DMS114 treated with DMSO at 0.1 percent for 48 hours (cell line): ENCODE measurements around the gene SAE1.
"Not testable (repeated sequence)": the region's sequence is repeated elsewhere in the genome, so short reads cannot be mapped to it uniquely, and the experiment has no call there.

Source experiments
- DNase-seq: peaks from one replicate; lab custom pipeline; 2025; ENCODE audit not compliant: unreplicated experiment; lab: John Stamatoyannopoulos, UW

Gene SAE1

GRCh38 chr19:47125669-47125938 lies 5.0 kb upstream of the SAE1 start:
- no peak for DNase-seq

DNA sequence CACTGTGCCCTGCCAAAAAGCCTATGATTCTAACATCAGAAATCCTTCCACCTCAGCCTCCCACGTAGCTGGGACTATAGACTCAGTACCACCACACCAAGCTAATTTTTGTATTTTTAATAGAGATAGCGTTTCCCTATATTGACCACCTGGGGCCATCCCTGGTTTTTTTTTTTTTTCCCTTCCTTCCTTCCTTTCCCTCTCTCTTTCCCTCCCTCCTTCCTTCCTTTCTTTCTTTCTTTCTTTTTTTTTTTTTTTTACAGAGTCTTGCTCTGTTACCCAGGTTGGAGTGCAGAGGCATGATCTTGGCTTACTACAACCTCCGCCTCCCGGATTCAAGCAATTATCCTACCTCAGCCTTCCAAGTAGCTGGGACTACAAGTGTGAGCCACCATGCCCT lies 1.1 kb upstream of the SAE1 start:
- DNase-seq, result no peak

GRCh38 chr19:47130120-47130588 lies 481 bp upstream of the SAE1 start:
- DNase-seq, result no peak

DNA sequence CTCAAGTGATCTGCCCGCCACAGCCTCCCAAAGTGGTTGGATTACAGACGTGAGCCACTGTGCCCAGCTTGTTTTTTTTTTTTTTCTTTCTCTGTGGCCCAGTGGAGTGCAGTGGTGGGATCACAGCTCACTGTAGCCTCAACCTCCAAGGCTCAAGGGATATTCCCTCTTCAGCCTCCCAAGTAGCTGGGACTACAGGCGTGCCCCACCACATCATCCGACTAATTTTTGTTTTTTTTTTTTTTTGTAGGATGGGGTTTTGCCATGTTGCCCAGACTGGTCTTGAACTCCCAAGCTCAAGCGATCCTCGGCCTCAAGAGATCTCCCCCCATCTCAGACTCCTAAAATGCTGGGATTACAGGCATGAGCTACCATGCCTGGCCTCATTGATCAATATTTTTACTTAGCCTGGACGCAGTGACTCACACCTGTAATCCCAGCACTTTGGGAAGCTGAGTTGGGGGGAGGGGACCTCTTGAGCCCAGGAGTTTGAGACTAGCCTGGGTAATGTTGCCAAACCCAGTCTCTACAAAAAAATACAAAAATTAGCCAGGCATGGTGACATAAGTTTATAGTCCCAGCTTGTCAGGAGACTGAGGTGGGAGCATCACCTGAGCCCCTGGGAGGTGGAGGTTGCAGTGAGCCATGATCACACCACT lies 1.7 kb downstream of the SAE1 start:
- DNase-seq, result no peak

- DNase-seq, result no peak
Measured at GRCh38 chr19:47133021-47133471, 2.4 kb downstream of the SAE1 start.

DNA sequence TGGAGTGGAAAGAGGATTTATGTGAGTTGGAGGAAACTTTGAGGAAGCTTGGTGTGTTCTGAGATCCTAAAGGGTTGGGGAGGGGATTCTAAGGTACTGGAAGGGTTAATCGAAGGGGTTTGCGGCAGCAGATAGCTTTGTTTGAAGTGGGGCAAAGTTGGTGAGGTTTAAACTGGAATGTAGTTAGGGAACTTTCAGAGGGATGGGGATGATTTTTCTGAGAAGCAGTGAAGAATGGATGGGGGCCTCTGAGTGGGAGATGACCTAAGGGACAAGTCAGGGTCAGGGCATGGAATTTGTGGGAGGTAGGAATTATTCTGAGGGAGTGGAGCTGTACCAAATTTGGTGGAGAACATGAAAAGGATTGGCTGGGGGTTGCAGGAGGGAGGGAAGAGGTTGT lies 3.9 kb downstream of the SAE1 start:
- no peak for DNase-seq

GRCh38 chr19:47135156-47135555 lies 4.5 kb downstream of the SAE1 start:
- DNase-seq, result no peak

DNA sequence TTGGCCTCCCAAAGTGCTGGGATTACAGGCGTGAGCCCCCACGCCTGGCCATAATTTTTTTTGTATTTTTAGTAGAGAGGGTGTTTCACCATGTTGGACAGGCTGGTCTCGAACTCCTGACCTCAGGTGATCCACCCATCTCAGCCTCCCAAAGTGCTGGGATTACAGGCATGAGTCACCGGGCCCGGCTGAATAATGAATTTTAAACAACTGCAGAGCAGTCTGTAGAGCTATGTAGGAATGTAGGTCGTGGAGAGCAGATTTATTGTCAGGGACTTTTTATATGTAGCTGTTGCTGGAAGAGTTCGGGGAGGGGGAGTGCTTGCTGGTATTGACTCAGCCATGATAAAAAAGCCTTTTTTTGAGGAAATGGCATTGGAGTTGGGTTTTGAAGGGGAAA lies 10.6 kb downstream of the SAE1 start:
- DNase-seq, result not testable (repeated sequence)

- no peak for DNase-seq
Measured at GRCh38 chr19:47141695-47142094, 11.1 kb downstream of the SAE1 start.

DNA sequence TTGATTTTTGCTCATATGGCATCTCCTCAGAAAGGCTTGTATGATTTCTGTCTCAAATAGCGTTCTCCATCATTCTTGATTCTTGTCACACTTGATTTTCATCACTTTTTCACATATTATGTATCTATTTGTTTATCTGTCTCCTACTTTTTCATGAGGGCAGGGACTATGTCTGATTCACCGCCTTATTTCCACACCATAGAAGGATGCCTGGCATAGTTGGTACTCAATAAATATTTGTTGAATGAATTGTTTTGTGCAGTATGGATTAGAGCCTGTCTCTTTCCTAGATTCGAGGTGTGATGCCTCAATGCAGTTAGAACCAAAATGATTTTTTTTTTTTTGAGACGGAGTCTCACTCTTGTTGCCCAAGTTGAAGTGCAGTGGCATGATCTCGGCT lies 12.1 kb downstream of the SAE1 start:
- no peak for DNase-seq

GRCh38 chr19:47143322-47144073 lies 12.9 kb downstream of the SAE1 start:
- DNase-seq, result no peak

DNA sequence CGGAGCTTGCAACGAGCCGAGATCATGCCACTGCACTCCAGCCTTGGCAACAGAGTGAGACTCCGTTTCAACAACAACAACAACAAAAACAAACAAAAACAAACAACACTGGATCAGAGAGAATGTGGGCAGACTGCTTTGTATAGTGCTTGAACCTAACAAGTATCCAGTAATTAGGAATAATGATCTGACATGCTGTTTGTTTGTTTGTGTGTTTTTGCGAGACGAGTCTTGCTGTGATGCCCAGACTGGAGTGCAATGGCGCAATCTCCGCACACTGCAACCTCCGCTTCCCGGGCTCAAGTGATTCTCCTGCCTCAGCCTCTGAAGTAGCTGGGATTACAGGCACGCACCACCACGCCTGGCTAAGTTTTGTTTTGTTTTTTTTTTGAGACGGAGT lies 14.0 kb downstream of the SAE1 start:
- DNase-seq, result no peak

DNA sequence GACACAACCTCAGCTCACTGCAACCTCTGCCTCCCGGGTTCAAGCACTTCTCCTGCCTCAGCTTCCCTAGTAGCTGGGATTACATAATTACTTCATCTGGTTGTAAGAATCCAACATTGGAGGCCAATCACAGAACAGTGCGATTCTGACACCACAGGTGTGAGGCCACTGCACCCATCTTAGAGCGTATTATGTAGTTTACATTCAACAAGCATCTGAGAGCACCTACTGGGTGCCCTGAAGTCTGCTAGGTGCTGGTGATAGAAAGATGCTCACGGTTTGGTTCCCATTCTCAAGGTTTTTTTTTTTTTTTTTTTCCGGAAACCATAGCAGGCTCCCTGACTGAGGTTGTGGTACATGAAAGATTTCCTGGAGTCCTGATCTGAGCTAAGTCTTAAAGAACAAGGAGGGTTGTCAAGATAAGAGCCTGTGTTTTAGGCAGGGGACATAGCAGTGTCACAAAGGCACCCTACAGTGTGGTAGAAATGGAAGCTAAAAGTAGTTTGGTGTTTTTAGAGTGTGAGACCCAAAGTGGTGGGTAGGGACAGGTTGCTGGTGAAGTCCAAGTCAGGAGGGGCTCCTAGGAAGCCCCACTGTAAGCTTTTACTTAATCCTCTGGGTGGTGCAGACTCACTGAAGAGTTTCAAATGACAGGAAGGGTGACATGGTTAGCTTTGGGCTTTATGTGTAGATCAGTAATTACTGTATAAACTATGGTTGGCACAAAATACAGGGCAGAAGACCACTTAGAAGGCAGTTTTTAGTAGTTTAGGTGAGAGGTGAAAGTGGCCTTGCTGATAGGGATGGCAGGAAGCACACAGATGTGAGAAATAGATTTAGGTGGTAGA lies 15.2 kb downstream of the SAE1 start:
- DNase-seq, result no peak

DNA sequence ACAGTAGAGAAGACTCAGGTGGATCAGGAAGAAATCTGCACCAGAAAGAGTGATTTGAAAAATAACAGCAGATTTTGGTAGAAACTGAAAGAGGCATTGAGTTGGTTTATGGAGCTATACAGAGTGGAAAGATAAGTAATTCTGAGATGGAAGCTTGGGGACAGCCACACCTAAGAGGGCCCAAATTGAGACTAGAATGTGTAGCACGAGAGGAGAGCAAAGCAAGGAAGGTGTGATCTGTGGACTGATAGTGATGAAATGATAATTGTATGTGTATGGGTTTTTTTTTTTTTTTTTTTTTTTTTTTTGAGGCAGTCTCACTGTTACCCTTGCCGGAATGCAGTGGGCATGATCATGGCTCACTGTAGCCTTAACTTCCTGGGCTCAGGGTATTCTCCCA lies 16.3 kb downstream of the SAE1 start:
- DNase-seq, result no peak

GRCh38 chr19:47151627-47152026 lies 21.0 kb downstream of the SAE1 start:
- no peak for DNase-seq

DNA sequence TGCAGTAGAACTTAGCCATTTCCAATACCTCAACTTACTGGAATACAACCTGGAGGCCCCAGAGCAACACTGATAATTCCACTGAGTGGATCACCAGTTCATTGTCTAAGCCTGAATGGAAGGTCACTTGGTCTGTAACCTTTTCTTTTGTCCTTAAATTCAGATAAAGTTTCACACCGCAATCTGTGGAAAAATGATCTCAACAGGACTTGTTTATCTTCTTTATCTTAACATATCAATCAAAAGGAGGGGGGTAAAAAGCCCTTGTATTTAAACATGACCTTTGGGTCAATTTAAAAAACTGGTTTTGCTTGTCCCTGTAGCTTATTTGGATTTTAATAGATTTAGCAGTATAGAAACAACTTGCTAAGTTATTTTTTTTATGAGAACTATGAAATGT lies 21.6 kb downstream of the SAE1 start:
- no peak for DNase-seq

DNA sequence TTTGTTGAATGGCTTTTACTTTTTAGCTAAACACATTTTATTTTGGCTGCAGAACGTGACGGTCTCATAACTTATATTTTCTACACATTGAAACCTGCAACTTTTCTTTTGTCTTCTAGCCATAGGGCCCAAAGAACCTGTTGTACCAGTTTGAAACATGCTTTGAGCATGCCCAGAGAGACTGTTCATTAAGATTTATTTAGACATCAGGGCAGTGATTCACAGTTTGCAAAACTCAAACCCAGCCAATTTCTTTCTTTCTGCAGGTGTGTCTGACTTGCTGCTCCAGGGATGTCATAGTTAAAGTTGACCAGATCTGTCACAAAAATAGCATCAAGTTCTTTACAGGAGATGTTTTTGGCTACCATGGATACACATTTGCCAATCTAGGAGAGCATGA lies 22.0 kb downstream of the SAE1 start:
- DNase-seq, result no peak

DNA sequence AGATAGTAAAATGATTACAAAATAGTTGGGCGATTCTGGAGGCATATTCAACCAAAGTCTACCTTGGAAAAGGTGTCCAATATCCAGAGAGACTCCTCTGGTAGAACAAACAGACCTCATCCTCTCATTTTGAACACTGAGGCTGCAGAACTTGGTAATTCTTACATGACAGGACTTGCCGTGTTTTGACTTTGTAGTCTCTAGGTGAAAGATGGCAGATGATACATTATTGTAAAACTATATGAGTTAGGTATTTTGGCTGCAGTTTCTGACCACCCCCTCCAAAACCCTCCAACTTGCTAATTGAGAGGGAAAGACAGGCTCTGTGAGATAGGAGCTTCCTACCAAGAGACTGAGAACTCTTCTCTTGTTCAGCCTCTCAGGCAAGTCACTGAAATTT lies 22.6 kb downstream of the SAE1 start:
- DNase-seq, result no peak

DNA sequence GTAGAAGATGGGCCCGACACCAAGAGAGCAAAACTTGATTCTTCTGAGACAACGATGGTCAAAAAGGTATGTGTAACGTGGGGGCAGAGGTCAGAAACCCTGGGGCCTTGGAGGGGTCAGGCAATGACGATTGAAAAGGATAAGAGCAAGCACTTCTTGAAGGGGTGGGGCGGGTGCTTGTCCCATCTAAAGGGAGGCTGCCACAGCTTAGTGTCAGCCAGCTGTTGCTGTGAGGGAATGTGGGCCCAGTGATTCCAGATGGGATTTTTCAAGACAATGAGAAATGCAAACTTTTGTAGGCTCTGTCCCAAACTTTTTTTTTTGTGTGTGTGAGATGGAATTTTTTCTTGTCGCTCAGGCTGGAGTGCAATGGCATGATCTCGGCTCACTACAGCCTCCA lies 24.5 kb downstream of the SAE1 start:
- no peak for DNase-seq

DNA sequence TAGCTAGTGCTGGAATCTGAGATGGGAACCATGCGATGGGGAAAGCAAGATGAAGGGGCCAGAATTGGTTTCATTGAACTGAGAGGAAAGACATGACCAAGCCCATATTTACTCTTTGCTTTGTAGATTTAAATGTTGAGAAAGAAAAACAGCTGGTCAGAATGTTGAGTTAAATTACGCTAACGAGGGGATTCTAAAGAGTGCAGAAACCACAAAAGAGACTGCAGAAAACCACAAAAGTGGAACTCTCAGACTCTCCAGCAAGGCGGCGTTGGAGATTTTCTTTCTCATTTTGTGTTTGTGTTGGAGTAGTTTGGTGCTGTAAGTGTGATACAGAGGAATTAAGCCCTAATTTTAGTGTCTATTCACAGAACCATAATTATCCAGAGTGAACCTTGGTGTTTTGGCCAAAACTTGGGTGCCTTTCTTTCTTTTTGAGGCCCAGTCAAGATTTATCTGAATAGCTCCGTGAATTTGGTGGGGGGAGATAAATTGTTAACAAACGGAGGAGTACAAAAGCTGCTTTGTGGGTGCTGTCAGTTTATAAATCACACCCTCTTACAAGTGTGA lies 26.3 kb downstream of the SAE1 start:
- DNase-seq, result no peak

DNA sequence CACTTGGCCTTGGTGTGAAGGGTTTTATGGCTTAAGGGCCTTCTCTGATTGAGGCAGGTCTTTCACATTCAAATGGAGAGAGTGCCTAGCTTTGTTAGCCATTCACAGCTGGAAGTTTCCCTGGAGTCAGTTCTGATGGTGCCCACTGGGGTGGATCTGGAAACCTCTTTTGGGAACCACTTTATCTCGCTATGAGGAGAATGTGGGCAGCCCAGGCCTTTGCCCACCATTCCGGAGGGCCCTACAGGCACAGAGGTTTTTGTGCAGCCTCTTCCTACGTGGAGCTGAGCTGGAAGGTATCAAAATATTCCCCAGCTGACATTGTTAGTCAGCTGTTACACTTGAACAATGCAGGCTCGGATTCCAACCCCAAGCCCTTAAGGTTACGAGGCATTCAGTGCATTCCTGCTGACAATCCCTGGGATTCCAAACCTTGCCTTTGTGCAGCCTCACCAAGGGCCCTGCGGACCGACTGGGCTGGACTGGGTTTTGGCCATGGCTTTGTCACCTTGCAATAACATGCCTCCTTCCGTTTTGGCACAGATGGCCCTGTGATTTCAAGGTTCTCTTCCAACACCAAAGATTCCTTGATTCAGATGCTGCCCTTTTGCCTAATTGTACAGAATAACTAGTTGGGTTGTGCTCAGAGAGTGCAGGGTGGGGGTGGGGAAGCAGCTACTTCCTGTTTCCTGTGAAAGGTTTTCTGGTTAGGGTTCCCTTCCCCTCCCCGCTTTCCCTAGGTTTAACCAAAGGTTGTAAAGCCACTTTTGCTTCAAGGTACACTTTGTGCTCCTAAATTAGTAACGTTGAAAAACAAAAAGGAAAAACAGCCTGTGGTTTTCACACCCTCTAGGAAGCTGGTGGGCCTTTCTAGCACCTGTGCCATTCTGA lies 27.0 kb downstream of the SAE1 start:
- peak; percentile 36 for DNase-seq
